Uterus (tissue), 4 donors: ENCODE data around the gene SLC4A11. TPM values are rescaled to one million over a fixed set of nuclear protein-coding genes. Genes with fewer than 3 reads are reported as not detected.

ENCODE experiments used
- DNase-seq, 2 donors: peaks; one replicate each; pipeline ENCODE4 v3.0.0-alpha.2; 2019 to 2020
- H3K27ac ChIP-seq, 2 donors: fragments of 200-600 bp; sonication (generic); 1 replicate in 1 of 2; 2 replicates in 1 of 2; pipeline ENCODE4 v1.5.1; 2016 to 2018
- H3K27me3 ChIP-seq, 2 donors: fragments of 200-600 bp; sonication (generic); one replicate each; pipeline ENCODE4 v1.5.1; 2018 to 2019; ENCODE audit warnings: control low read depth in 1 of 2
- H3K36me3 ChIP-seq, 2 donors: fragments of 200-600 bp; sonication (generic); one replicate each; pipeline ENCODE4 v1.5.1; 2019; ENCODE audit warnings: control low read depth in 1 of 2
- H3K4me1 ChIP-seq, 2 donors: fragments of 200-600 bp; sonication (generic); one replicate each; pipeline ENCODE4 v1.5.1; 2018 to 2019; ENCODE audit warnings: control low read depth in 1 of 2
- H3K4me3 ChIP-seq, 2 donors: fragments of 200-600 bp; sonication (generic); 1 replicate in 1 of 2; 2 replicates in 1 of 2; pipeline ENCODE4 v1.5.1; 2018 to 2019; ENCODE audit warnings: mild to moderate bottlenecking in 1 of 2
- H3K9me3 ChIP-seq, 2 donors: fragments of 200-600 bp; sonication (generic); one replicate each; pipeline ENCODE4 v1.5.1; 2019; ENCODE audit warnings: control low read depth in 1 of 2
- CTCF ChIP-seq, 4 experiments: fragments of 200-600 bp in 2 of 4; fragments of 450-650 bp in 2 of 4; sonication (generic) in 2 of 4; IDR thresholded peaks; one replicate each; pipeline ENCODE4 v1.5.1; 2016 to 2019; ENCODE audit warnings: antibody characterized with exemption in 4 of 4, mild to moderate bottlenecking in 2 of 4, moderate library complexity in 1 of 4
- POLR2A ChIP-seq, 2 donors: fragments of 450-650 bp; IDR thresholded peaks; one replicate each; pipeline ENCODE4 v1.6.1; 2016; ENCODE audit warnings: antibody characterized with exemption in 2 of 2, mild to moderate bottlenecking in 1 of 2, moderate library complexity in 1 of 2
- intact Hi-C: fragments of 100-400 bp; cut with DNase I; formaldehyde crosslinking; loops from one replicate; pipeline ENCODE4 v1.15.1; 2023; ENCODE audit warnings: low total_unique reads
- total RNA-seq, 4 donors: library from RNA; depleted of rRNA in 3 of 4; stranded (reverse); fragments of >200 nt in 3 of 4; gene quantifications; one replicate each; pipeline versions ENCODE4 v1.1.0 to v1.2.4, GENCODE V29; 2014 to 2023
- donor health status: DM: yes; HTN: yes; CAD: no.

The SLC4A11 gene
- total RNA-seq, 4 donors from 2014 or later = 0.29 to 0.91 (median 0.76) TPM; not detected in 1

DNA sequence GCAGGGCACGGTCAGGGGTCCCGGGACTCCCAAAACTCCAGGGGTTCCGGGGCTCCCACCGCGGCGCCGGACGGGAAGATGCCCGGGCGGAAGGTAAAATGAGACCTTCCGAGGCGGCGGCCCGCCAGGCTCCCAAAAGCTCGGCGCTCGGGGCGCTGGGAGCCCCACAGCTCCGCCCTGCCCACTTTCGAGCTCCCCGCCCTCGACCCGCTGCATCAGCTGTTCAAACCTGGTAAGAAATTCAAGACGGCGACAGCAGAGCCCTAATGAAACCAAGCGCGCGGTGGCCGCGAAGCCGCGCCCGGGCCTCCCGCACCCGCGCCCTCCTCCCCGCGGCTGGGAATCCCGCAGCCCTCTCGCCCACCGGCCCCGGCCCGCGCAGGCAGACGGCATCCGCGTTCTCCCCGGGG lies 369 bp downstream of the SLC4A11 start:
- peaks cover 13 to 14% of the 10 kb centered on the region in 2 donors for H3K27me3 ChIP-seq
- H3K4me3 ChIP-seq = peak overlapping the region; percentile 16 to 46
- DNase-seq = no peak
- H3K9me3 ChIP-seq = no peaks in the 10 kb centered on the region
- no peaks in the 10 kb centered on the region for H3K36me3 ChIP-seq
- no peak for TF ChIP-seq CTCF (IDR thresholded peaks at IDR 0.05)
- no peak for TF ChIP-seq POLR2A (IDR thresholded peaks at IDR 0.05)
- peaks cover 0 to 9% of the 10 kb centered on the region in 2 donors for H3K4me1 ChIP-seq
- H3K27ac ChIP-seq = no peak overlapping the region
- intact Hi-C loops = no loop called here

DNA sequence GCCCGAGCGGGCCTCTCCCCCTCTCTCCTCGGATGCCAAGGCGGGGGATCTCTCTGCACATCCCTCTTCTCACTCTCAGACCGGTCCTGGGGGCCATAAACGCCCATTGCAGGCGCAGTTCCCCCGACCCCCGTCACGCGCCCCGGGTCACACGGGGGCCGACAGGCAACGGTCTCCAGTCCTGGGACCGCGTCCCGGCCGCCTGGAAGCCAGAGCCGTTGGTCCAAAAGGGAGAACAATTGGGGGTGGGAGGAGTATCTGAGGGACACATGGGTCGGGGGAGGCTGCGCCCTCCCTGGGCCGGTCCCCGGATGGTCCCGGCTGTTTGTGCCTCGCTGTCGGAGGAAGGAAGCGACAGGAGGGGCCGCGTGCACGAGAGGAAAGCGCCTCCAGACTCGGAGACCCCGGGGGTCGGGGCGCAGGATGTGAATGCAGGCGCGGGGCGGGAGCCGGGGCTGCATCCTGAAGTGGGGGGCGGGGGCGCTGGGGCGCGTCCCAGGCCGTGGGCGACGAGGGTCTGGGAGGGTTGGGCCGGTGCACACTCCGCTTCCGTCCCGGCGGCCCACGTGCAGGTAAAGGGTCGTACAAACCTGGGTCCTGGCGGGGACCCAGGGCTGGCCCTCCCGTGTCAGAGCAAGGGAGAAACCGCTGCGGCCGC lies 903 bp downstream of the SLC4A11 start:
- TF ChIP-seq CTCF (IDR thresholded peaks at IDR 0.05) (no peak), POLR2A (IDR thresholded peaks at IDR 0.05) (no peak)
- no peak overlapping the region for H3K27ac ChIP-seq
- H3K4me3 ChIP-seq = peak overlapping the region; percentile 16 to 46
- no peaks in the 10 kb centered on the region for H3K36me3 ChIP-seq
- peaks cover 13 to 14% of the 10 kb centered on the region in 2 donors for H3K27me3 ChIP-seq
- H3K4me1 ChIP-seq = peaks cover 0 to 9% of the 10 kb centered on the region in 2 donors
- intact Hi-C loops = no loop called here
- no peak for DNase-seq
- no peaks in the 10 kb centered on the region for H3K9me3 ChIP-seq

GRCh38 chr20:3237011-3237957 lies 1.7 kb downstream of the SLC4A11 start:
- Histone ChIP-seq H3K36me3 (no peaks in the 10 kb centered on the region), H3K27ac (no peak overlapping the region), H3K9me3 (no peaks in the 10 kb centered on the region), H3K27me3 (peaks cover 13 to 14% of the 10 kb centered on the region in 2 donors), H3K4me3 (no peak overlapping the region), H3K4me1 (peaks cover 0 to 9% of the 10 kb centered on the region in 2 donors)
- intact Hi-C loops = no loop called here
- DNase-seq = no peak
- TF ChIP-seq CTCF (IDR thresholded peaks at IDR 0.05) (no peak), POLR2A (IDR thresholded peaks at IDR 0.05) (no peak)

GRCh38 chr20:3235666-3236324 lies 3.2 kb downstream of the SLC4A11 start:
- DNase-seq = no peak
- H3K27me3 ChIP-seq = peaks cover 13 to 14% of the 10 kb centered on the region in 2 donors
- TF ChIP-seq CTCF (IDR thresholded peaks at IDR 0.05) (no peak), POLR2A (IDR thresholded peaks at IDR 0.05) (no peak)
- no peaks in the 10 kb centered on the region for H3K9me3 ChIP-seq
- intact Hi-C loops = no loop called here
- H3K4me1 ChIP-seq = peaks cover 0 to 9% of the 10 kb centered on the region in 2 donors
- H3K36me3 ChIP-seq = no peaks in the 10 kb centered on the region
- H3K4me3 ChIP-seq = no peak overlapping the region
- no peak overlapping the region for H3K27ac ChIP-seq
